HepG2 (cell line): Measurements from ENCODE around the gene RAC2. TPM values are rescaled to one million over a fixed set of nuclear protein-coding genes. Genes with fewer than 3 reads are reported as not detected.

Experiments used
- MXI1 ChIP-seq: IDR thresholded peaks from 3 replicates; pipeline ENCODE4 v1.6.1; 2012; ENCODE audit warnings: low read depth, low read length, inconsistent platforms, borderline replicate concordance
- MYPOP ChIP-seq: sonication (generic); formaldehyde crosslinking; IDR thresholded peaks from 2 replicates; pipeline ENCODE4 v1.8.1; 2023; ENCODE audit warnings: mild to moderate bottlenecking, moderate library complexity, missing genetic modification reagents
- NR0B2 ChIP-seq: sonication (generic); formaldehyde crosslinking; IDR thresholded peaks from 2 replicates; pipeline ENCODE4 v1.4.0; 2020; ENCODE audit warnings: mild to moderate bottlenecking, missing genetic modification reagents
- NR2F2 ChIP-seq: IDR thresholded peaks from 2 replicates; pipeline ENCODE4 v1.6.1; 2012; ENCODE audit warnings: low read depth, inconsistent platforms, borderline replicate concordance
- PHF21A ChIP-seq: sonication (generic); formaldehyde crosslinking; IDR thresholded peaks from 2 replicates; pipeline ENCODE4 v1.5.0; 2020; ENCODE audit warnings: mild to moderate bottlenecking, missing genetic modification reagents
- RAD21 ChIP-seq: fragments of 450-650 bp; formaldehyde crosslinking; IDR thresholded peaks from 2 replicates; pipeline ENCODE4 v1.5.0; 2020; ENCODE audit warnings: mild to moderate bottlenecking
- RBM22 ChIP-seq: fragments of 200-400 bp; formaldehyde crosslinking; optimal IDR thresholded peaks from 2 replicates; pipeline ENCODE3; 2017; ENCODE audit warnings: mild to moderate bottlenecking, low read length, moderate library complexity
- REXO4 ChIP-seq: sonication (generic); formaldehyde crosslinking; IDR thresholded peaks from 2 replicates; pipeline ENCODE4 v1.8.0; 2022; ENCODE audit warnings: missing genetic modification reagents, mild to moderate bottlenecking, borderline replicate concordance
- SETDB1 ChIP-seq: sonication (generic); formaldehyde crosslinking; IDR thresholded peaks from 2 replicates; pipeline ENCODE4 v1.5.1; 2020; ENCODE audit warnings: missing genetic modification reagents, mild to moderate bottlenecking, borderline replicate concordance
- SOX13 ChIP-seq, 3 experiments: fragments of 450-650 bp in 1 of 3; sonication (generic) in 1 of 3; formaldehyde crosslinking in 1 of 3; IDR thresholded peaks in 2 of 3; conservative IDR thresholded peaks in 1 of 3; 2 replicates each; pipeline versions ENCODE4 v1.5.0 to v1.6.1; 2016 to 2020; ENCODE audit warnings: antibody characterized with exemption in 1 of 3, mild to moderate bottlenecking in 1 of 3, missing compliant biosample characterization in 1 of 3, missing genetic modification reagents in 1 of 3, moderate library complexity in 1 of 3
- SOX6 ChIP-seq, 2 experiments: fragments of 450-650 bp in 1 of 2; sonication (generic) in 1 of 2; formaldehyde crosslinking in 1 of 2; IDR thresholded peaks; 2 replicates each; pipeline versions ENCODE4 v1.4.0 to v1.6.1; 2017 to 2020; ENCODE audit warnings: antibody characterized with exemption in 1 of 2, mild to moderate bottlenecking in 1 of 2, missing genetic modification reagents in 1 of 2
- YEATS4 ChIP-seq: sonication (generic); formaldehyde crosslinking; IDR thresholded peaks from 2 replicates; pipeline ENCODE4 v1.4.0; 2020; ENCODE audit warnings: missing genetic modification reagents, borderline replicate concordance
- ZEB1 ChIP-seq: IDR thresholded peaks from 2 replicates; pipeline ENCODE4 v1.6.1; 2012; ENCODE audit warnings: mild to moderate bottlenecking, low read depth, inconsistent platforms; ENCODE audit not compliant: insufficient replicate concordance
- ZKSCAN8 ChIP-seq: IDR thresholded peaks from 2 replicates; pipeline ENCODE4 v1.6.1; 2016; ENCODE audit warnings: borderline replicate concordance, missing genetic modification reagents, missing compliant biosample characterization
- ZNF142 ChIP-seq: sonication (generic); formaldehyde crosslinking; IDR thresholded peaks from 2 replicates; pipeline ENCODE4 v1.4.0; 2020; ENCODE audit warnings: missing genetic modification reagents
- ZNF569 ChIP-seq: sonication (generic); formaldehyde crosslinking; IDR thresholded peaks from 2 replicates; pipeline ENCODE4 v1.5.0; 2020; ENCODE audit warnings: mild to moderate bottlenecking, missing genetic modification reagents, moderate library complexity, borderline replicate concordance
- ZNF687 ChIP-seq: sonication (generic); formaldehyde crosslinking; IDR thresholded peaks from 2 replicates; pipeline ENCODE4 v1.5.1; 2020; ENCODE audit warnings: mild to moderate bottlenecking, missing genetic modification reagents, moderate library complexity
- polyA plus RNA-seq, 8 experiments: library from polyadenylated mRNA; depleted of rRNA in 3 of 8; stranded (reverse) in 7 of 8; unstranded in 1 of 8; fragments of >200 nt; fragmentation: Illumina TruSeq in 4 of 8; extraction: Trizol in 4 of 8; gene quantifications; 2 replicates each; pipeline versions ENCODE4 v1.2.1 to v1.2.3, GENCODE V29; 2011 to 2016; ENCODE audit warnings: low read depth in 4 of 8, missing spikeins in 1 of 8, mixed read lengths in 1 of 8; ENCODE audit not compliant: insufficient read depth in 1 of 8
- total RNA-seq, 5 experiments: library from RNA; depleted of rRNA; stranded (reverse); fragments of >200 nt; fragmentation: Illumina TruSeq; extraction: Trizol; gene quantifications; 2 replicates each; pipeline ENCODE4 v1.2.3, GENCODE V29; 2016; ENCODE audit warnings: low read depth in 1 of 5

RAC2 gene
- total and polyA plus RNA-seq, 2 of the 13 experiments (the other 11 are each of a cell fraction or from before 2014, with no cell fraction given), result 0.73 TPM; not detected in 1

GRCh38 chr22:37199760-37200108 lies 44.3 kb downstream of the RAC2 start (continued):
- TF ChIP-seq MYPOP (0 out of 2 replicates have a peak, but pooled peaks have one; percentile 23), SOX13 (IDR thresholded peaks at IDR 0.05) (peak; percentile 45; the same call in 1 of the 2 replicates), SOX13 (CRISPR knock-in tag; conservative IDR thresholded peaks at IDR 0.05 in 1 of 2, IDR thresholded peaks at IDR 0.05 in 1 of 2) (peak in 1 of 2 experiments; percentile 35; a peak in 1 of 4 replicates), RAD21 (CRISPR knock-in tag) (no peak), MXI1 (0 out of 3 replicates have a peak, but pooled peaks have one; percentile 48), RBM22 (peak; percentile 32), ZNF142 (CRISPR knock-in tag) (0 out of 2 replicates have a peak, but pooled peaks have one; percentile 4), NR0B2 (CRISPR knock-in tag) (no peak), ZNF687 (peak; percentile 72), PHF21A (no peak), REXO4 (no peak), ZEB1 (no peak), NR2F2 (no peak), SETDB1 (CRISPR knock-in tag) (no peak), ZNF569 (0 out of 2 replicates have a peak, but pooled peaks have one; percentile 18), SOX6 (IDR thresholded peaks at IDR 0.05) (no peak), SOX6 (CRISPR knock-in tag; IDR thresholded peaks at IDR 0.05) (peak; percentile 62), ZKSCAN8 (peak; percentile 62; the same call in 1 of the 2 replicates), YEATS4 (CRISPR knock-in tag) (peak; percentile 14; the same call in 1 of the 2 replicates)
